SIG-M5 treated with dmso at 0.1 percent for 504 hours (cell line): ENCODE data around the gene SPIRE2.

Source experiments
- DNase-seq: peaks from one replicate; lab custom pipeline; 2025; ENCODE audit not compliant: unreplicated experiment; lab: John Stamatoyannopoulos, UW

Gene SPIRE2

GRCh38 chr16:89893642-89894548 is 65.6 kb downstream of the SPIRE2 start:
- no peak for DNase-seq

- DNase-seq: no peak
These were observed 67.4 kb downstream of the SPIRE2 start for GRCh38 chr16:89895482-89896250.

DNA sequence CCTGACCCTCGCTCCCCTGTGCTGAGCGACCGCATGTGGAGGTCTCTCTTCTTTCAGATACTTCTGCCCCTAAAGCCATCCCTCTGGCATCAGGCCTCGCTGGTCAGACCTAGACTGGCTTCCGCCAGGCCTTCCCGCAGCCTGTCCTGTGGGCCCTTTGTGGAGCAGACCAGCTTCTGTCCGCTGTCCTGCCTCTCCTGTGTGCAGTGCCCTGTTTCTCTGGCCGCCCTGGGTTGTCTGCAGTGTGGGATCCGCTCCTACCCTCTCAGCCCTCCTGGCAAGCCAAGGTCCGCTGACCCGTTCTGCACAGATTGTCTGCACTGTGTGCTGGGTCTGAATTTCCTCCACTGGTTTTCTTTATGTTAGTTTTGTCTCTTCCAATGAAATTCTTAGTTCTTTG is 68.9 kb downstream of the SPIRE2 start:
- DNase-seq: no peak

DNA sequence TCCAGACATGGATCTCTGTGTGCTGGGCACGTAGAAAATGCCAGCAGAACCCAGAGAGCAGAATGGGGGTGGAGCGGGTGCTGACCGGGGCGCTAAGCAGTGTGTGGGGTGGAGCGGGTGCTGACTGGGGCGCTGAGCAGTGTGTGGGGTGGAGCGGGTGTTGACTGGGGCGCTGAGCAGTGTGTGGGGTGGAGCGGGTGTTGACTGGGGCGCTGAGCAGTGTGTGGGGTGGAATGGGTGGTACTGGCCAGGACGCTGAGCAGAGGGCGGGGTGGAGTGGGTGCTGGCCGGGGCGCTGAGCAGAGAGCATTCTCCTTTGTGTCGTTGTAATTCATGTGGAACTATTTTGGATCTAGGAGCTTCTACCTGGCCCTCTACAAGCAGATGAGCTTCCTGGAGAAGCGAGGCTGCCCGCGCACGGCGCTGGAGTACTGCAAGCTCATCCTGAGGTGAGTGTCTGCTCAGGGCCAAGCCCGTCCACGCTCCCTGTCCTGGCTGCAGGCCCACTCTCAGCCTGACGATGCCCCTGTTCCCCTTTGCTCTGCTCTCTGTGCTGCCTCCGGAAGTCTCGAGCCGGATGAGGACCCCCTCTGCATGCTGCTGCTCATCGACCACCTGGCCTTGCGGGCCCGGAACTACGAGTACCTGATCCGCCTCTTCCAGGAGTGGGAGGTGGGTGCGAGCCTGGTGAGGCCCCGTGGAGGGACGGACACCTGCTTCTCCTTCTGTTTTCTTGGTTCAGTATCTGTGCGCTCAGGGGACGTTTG is 70.1 kb downstream of the SPIRE2 start:
- DNase-seq: no peak

- DNase-seq: no peak
These were observed 71.7 kb downstream of the SPIRE2 start for GRCh38 chr16:89899879-89900481.

- no peak for DNase-seq
These were observed 72.6 kb downstream of the SPIRE2 start for GRCh38 chr16:89900885-89901284.

- no peak for DNase-seq
These were observed 74.7 kb downstream of the SPIRE2 start for GRCh38 chr16:89902980-89903379.

- DNase-seq: no peak
These were observed 75.7 kb downstream of the SPIRE2 start for GRCh38 chr16:89903908-89904515.

DNA sequence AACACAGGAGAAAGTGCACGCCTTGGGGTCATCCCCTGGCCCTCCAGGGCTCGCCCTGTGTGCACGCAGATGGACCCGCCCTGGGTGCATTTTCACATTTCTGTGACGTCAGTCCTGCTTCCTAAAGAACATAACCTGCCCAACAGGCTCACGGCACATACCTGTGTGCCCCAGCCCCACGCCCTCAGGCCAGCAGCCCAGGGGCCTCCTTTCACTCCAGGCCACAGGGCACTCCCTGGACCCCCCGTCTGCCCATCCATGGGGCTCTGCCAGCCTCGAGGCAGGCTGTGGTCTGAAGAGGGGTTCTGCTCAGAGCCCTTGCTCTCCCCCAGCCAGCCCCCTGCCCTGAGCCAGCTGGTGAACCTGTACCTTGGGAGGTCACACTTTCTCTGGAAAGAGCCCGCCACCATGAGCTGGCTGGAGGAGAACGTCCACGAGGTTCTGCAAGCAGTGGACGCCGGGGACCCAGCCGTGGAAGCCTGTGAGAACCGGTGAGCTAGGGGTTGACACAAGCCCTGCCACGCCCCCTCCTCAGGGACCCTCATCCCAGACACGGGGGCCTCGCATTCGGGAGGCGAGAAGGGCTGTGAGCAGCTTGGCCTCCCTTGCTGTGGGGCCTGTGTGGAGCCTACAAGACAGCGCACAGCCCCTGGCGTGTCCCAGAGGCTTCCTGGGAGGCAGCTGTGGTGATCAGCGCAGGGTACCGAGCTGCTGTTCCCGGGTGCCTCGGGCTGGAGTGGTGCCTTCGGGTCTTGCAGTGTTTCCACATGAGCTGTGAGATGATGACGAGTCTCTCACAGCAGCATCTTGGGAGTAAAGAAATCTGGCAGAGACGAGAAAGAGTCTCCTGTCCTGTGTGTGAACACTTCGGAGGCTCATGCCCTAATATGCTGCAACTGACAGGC is 76.6 kb downstream of the SPIRE2 start:
- peak; percentile 51 for DNase-seq

- DNase-seq: no peak
These were observed 77.3 kb downstream of the SPIRE2 start for GRCh38 chr16:89905511-89906139.

DNA sequence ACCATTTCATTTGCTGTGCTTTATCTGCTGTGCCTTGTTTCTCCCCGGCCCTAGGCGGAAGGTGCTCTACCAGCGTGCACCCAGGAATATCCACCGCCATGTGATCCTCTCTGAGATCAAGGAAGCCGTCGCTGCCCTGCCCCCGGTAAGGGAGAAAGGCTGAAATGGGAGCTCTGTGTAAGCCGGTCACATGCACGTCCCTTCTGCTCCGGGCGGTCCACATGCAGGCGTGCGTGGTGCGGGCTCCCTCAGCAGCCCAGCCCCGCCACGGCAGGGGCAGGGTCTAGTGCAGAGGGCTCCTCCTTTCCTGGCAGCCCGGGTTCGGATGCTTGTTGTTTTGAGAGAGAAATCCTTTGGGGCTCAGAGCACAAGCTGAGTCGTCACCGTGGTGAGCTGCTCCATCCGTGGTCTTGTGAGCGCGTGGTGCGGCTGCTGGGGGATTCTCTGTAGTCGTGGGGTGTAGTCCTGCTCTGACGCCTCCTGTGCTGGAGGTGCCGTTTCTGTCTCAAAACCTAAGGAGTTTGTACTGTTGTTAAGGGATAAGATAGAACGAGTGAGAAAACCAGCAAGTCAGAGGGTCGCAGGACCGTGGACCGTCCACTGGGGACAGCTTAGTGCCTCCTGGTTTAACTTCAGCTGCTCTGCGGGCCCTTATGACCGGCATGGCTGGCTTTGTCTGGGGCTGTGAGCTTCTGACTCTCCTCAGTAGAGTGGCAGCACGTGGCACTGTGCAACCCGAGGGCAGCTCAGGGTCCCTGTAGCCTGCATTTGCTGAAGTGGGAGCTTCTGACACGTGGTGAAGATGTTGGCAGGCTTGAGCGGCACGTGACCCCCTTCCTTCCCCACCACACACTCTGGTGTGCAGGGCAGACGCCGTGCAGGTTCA is 78.1 kb downstream of the SPIRE2 start:
- DNase-seq: no peak

DNA sequence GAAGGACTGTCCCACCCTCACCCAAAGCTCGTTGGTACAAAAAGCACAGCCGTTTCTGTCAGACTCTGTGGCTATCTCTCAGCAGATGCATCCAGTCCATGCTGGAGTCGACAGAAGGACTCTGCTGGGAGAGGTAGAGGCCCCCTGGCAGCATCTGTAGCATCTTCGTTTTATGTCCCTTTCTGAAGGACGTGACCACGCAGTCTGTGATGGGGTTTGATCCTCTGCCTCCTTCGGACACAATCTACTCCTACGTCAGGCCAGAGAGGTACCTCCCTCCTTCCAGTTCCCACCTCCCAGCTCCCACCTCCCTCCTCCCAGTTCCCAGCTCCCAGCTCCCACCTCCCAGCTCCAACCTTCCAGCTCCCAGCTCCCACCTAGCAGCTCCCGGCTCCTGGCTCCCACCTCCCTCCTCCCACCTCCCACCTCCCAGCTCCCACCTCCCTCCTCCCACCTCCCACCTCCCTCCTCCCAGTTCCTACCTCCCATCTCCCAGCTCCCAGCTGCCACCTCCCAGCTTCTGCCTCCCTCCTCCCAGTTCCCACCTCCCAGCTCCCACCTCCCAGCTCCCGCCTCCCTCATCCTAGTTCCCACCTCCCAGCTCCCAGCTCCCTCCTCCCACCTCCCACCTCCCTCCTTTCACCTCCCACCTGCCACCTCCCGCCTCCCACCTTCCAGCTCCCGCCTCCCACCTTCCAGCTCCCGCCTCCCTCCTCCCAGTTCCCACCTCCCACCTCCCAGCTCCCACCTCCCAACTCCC is 79.0 kb downstream of the SPIRE2 start:
- no peak for DNase-seq

DNA sequence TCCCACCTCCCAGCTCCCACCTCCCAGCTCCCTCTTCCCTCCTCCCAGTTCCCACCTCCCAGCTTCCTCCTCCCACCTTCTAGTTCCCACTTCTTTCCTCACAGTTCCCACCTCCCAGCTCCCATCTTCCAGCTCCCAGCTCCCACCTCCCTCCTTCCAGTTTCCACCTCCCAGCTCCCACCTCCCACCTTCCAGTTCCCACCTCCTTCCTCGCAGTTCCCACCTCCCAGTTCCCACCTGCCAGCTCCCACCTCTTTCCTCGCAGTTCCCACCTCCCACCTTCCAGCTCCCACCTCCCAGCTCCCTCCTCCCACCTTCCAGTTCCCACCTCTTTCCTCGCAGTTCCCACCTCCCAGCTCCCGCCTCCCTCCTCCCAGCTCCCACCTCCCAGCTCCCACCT is 80.0 kb downstream of the SPIRE2 start:
- DNase-seq: no peak

- DNase-seq: peak; percentile 62
These were observed 81.8 kb downstream of the SPIRE2 start for GRCh38 chr16:89909777-89910716.

GRCh38 chr16:89910717-89911354 is 82.6 kb downstream of the SPIRE2 start:
- DNase-seq: no peak

- no peak for DNase-seq
These were observed 83.1 kb downstream of the SPIRE2 start for GRCh38 chr16:89911375-89911774.
